CD1c-positive myeloid dendritic cell (primary cell): ENCODE data around the gene TTI1.
"Not testable (repeated sequence)": the region's sequence is repeated elsewhere in the genome, so short reads cannot be mapped to it uniquely, and the experiment has no call there.

Source experiments
- DNase-seq: peaks from one replicate; pipeline ENCODE4 v3.0.0-alpha.2; 2016; ENCODE audit errors: extremely low spot score

Gene TTI1

GRCh38 chr20:38011696-38012095 is 21.6 kb downstream of the TTI1 start:
- DNase-seq: no peak

DNA sequence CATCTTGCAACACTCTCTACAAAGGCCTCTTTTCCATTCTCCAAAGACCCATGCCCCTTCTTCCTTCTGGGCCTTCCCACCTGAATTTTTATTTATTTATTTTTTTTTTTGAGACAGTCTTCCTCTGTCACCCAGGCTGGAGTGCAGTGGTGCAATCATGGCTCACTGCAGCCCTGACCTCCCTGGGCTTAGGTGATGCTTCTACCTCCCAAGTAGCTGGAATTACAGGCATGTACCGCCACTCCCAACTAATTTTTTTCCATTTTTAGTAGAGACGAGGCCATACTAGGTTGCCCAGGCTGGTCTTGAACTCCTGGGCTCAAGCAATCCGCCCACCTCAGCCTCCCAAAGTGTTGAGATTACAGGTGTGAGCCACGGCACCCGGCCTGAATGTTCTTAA is 23.8 kb downstream of the TTI1 start:
- DNase-seq: not testable (repeated sequence)

DNA sequence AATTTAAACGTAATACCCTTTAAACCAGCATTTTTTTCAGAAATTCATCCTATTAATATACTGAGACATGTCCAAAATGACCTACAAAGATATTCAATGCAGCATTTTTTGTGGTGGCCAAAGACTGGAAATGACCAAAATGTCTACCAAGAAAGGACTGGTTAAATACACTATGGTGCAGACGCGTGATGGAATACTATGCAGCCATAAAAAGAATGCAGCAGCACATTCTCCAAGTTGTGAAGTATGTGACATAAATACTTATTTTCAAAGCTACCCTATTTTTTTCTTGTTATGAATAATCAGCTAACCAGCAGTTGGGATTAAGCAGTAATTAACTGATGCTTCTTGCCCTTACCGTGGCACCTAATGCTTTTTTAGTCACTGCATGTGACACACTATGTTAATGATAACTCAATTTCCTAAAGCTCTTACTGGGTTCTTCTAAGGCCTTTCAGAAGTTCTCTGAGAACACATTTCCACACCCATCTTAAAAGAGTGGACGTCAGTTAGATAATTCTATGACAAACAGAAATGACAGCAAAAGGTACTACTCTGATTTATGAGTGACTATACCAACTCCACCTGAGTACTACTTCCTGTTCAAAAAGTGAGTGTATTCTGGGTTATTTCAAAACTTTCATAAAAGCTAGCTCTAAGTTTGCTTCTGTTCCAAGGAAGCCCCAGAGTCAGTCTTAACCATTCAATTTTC is 24.9 kb downstream of the TTI1 start:
- no peak for DNase-seq

GRCh38 chr20:38007526-38007925 is 25.7 kb downstream of the TTI1 start:
- no peak for DNase-seq

DNA sequence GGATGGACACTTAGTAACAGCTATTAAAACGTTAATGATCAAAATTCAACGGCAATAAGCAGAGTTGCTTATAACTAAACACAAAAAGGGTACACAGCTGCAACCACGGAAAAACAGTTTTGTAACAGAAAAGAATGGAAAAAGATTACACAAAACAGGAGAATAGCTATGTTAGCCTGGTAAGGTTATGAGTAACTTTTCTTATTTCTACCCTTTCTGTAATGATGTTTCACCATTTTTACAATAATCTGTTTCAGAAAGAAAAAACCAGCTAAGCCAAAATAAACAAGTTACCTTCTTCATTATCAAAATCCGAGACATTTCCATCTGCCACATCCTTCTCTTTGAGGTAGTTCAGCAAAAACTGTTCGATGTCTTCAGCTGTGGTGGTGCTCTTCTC is 27.4 kb downstream of the TTI1 start:
- no peak for DNase-seq

DNA sequence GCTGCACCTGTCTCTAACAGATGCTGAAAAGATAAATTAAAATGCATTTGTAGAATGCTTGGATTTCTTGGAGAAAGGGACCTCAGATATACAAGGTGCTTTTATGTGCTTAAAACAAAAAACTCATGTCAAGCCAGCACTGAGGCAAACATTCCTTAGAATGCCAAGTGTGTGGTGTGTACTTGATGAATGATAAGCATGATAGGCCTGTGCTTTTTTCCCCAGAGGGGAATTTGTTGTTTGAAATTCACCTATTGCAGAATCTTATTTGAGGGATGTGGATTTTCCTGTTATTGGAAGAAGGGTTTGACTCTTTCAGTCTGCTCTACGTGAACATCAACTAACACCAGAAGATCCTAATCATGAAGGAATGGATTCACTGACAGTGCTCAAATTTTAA is 28.8 kb downstream of the TTI1 start:
- no peak for DNase-seq

GRCh38 chr20:38002422-38002821 is 30.8 kb downstream of the TTI1 start:
- no peak for DNase-seq

DNA sequence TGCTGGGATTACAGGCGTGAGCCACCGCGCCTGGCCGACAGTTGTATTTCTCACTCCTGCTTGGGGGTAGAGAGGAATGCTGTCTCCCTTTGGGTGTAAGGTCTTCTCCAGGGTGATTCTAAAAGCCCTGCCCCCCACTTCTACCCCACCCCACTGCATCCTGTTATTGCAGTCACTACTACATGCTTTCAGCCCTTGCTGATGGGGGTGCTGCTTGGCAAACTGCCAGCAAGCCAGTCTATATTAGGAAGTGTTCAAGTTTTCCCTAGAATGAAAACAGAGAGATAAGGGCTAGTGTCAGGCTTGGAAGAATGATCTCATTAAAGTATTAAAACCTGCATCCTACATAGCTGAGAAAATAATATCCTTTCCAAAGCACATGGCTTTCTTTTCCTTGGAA is 31.3 kb downstream of the TTI1 start:
- no peak for DNase-seq

DNA sequence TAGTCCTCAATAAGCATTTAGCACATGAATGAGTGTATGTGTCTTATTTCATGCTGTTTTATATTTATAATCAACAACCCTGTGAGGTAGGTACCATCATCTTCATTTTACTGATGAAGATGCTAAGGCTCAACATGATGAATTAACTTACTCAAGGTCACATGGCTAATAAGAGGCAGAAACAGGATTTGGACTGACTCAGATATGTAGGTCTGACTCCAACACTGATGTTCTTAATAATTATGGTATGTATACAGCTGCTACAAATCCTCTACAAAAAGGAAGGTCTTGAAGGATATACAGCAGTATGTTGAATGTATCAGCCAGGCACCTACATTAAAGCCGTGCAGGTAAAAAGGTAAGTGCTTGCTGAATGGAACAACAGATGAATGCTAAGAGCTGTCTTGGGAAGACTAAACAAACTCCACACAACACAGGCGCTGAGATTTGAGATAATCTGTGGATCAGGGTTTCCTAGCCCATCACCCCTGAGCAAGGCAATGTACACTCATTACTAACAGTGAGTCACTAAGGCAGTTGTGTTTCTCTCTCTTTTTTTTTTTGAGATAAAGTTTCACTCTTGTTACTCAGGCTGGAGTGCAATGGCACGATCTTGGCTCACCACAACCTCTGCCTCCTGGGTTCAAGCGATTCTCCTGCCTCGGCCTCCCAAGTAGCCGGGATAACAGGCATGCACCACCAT is 31.9 kb downstream of the TTI1 start:
- no peak for DNase-seq

GRCh38 chr20:38000293-38000692 is 33.0 kb downstream of the TTI1 start:
- DNase-seq: peak; percentile 33

GRCh38 chr20:37999526-38000263 is 33.6 kb downstream of the TTI1 start:
- DNase-seq: peak; percentile 70

- no peak for DNase-seq
These were observed 35.7 kb downstream of the TTI1 start for GRCh38 chr20:37997516-37997915.

DNA sequence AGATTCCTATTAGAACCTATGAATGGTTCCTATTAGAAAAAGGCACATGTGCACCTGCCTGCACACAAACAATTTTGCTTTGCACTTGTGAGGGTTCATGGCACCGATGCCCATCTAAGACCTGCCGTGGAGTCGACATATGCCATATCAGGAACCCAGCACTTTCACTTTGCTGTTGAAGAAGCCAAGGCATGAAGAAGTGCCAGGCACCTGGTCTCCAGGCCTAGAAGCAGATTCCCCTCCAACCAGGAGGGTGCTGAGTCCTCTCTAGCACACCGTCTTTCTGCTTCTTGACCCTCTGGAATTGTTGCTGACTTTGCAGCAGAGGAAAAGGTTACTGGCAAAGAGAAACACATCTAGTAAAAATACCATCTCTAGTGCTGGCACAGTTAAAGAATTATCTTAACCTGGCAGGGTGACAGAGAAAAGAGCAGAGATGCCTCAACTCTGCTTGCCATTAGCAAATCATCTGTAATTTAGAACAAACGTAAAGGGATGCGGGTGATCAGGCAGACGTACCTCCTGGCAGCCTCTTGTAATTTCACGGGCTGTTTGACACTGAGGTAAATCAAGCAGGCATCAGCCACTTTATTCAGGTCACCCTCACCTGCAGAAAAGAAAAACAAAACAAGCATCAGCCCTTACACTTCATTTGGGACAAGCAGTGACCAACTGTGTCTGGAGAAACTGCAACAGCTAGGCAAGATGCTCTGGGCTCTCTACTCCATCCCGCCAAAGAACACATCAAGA is 37.2 kb downstream of the TTI1 start:
- DNase-seq: no peak

- DNase-seq: no peak
These were observed 38.7 kb downstream of the TTI1 start for GRCh38 chr20:37994512-37994911.

DNA sequence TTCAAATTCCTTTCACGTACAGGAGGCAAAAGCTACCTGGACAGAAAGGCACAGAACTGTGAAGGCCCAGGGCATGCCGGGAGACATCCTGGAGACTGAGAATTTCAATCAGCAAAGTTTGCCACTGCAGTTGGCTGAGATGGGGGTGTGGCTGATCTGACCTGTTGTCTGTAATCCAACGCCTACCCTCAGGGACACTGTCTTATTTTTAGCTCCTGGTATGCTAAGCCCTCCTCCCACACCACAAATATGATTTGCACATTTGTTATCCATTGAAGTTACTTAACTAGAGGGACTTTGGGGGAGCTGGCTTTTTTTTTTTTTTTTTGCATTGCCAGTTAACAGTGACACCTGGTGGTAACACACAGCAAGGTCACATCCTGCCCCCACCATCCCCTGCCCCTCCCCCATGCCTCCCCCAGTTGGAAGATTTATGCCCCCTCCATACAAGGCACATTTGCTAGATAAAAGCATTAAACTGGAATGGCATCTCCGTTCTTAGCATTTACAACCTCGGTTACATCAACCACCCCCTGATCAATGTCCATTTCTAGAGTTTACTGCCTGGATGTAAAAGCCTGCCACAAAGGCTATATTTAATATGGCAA is 40.4 kb downstream of the TTI1 start:
- peak; percentile 56 for DNase-seq

- no peak for DNase-seq
These were observed 41.3 kb downstream of the TTI1 start for GRCh38 chr20:37991908-37992307.

DNA sequence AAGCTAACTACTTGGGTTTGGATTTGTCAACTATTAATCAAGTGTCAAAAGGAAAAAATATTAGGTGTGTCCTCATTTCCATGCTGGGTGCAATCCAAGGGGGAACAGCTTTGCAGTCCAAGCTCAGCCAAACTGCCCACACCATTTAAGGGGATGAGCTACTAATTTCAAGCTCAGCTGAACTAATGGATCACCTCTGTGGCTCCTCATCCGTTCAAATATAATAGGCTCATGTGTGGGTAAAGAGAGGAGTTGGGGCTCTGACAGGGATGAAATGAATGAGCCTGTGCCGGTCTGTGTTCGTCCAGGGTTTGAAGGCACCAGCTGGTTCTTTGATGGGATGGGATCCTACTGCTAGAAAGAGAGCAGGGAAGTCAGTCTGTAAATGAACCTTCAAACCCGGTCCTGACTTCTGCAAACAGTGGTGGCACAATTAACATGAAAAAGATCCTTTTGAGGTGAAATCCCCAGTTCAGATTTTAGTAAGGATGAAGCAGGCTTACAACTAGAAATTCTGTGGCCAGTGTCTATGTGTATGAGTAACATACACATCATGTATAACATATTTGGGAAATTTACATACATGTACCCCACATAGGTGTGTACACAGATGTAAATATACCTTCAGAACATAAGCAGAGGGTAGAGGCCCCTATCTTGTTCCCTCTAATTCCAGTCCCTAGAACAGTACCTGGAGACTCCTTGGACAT is 41.9 kb downstream of the TTI1 start:
- peak; percentile 20 for DNase-seq

GRCh38 chr20:37990571-37991151 is 42.6 kb downstream of the TTI1 start:
- peak; percentile 90 for DNase-seq

- DNase-seq: peak; percentile 49
These were observed 43.5 kb downstream of the TTI1 start for GRCh38 chr20:37989601-37990295.
